GM12874 (cell line): ENCODE results near the gene TFDP2.

ENCODE experiments used
- TF ChIP-seq, protein P1 (sequence below): IDR thresholded peaks from 2 replicates; pipeline ENCODE4 v1.5.1; 2011; ENCODE audit warnings: low read depth, mild to moderate bottlenecking, control low read depth, low read length, moderate library complexity; ENCODE audit not compliant: insufficient read depth

The TFDP2 gene

DNA sequence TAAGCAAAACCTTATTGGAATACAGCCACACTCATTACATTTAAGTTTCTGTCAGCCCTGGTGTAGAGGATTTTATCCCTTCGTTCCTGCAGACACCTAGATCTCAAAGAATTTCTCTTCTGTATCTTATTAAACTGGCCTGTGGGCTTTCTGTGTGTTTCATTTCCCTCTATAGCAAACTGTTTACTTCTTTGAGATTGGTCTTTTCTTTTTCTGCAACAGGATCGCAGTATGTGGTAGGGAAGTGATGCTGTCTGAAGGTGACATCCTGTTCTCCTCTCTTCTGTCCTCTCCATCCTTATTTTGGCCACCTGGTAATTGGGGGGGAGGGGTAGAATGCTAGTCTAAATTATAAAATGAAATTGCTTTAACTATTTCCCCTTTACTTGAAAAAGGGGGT lies 247.4 kb downstream of the TFDP2 start:
- TF ChIP-seq, protein P1, sequence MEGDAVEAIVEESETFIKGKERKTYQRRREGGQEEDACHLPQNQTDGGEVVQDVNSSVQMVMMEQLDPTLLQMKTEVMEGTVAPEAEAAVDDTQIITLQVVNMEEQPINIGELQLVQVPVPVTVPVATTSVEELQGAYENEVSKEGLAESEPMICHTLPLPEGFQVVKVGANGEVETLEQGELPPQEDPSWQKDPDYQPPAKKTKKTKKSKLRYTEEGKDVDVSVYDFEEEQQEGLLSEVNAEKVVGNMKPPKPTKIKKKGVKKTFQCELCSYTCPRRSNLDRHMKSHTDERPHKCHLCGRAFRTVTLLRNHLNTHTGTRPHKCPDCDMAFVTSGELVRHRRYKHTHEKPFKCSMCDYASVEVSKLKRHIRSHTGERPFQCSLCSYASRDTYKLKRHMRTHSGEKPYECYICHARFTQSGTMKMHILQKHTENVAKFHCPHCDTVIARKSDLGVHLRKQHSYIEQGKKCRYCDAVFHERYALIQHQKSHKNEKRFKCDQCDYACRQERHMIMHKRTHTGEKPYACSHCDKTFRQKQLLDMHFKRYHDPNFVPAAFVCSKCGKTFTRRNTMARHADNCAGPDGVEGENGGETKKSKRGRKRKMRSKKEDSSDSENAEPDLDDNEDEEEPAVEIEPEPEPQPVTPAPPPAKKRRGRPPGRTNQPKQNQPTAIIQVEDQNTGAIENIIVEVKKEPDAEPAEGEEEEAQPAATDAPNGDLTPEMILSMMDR = no peak

GRCh38 chr3:141900343-141900742 lies 249.0 kb downstream of the TFDP2 start:
- TF ChIP-seq, protein P1 = no peak

- TF ChIP-seq, protein P1 = no peak
These were observed 250.4 kb downstream of the TFDP2 start for GRCh38 chr3:141898908-141899307.

DNA sequence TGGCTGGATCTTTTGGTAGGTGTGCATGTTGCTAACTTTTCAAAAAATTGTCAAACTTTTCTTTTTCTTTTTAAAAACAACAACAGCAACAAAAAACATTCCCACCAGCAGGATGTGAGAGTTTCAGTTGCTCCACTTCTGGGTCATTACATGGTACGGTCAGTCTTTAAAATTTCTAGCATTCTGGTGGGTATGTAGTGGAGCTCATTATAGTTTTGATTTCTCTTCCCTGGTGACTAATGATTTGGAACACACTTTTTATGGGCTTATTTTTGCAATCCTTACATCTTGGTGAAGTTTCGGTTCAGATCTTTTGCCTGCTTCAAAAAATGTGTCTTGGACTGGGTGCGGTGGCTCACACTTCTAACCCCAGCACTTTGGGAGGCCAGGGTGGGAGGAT lies 253.6 kb downstream of the TFDP2 start:
- TF ChIP-seq, protein P1 = no peak

DNA sequence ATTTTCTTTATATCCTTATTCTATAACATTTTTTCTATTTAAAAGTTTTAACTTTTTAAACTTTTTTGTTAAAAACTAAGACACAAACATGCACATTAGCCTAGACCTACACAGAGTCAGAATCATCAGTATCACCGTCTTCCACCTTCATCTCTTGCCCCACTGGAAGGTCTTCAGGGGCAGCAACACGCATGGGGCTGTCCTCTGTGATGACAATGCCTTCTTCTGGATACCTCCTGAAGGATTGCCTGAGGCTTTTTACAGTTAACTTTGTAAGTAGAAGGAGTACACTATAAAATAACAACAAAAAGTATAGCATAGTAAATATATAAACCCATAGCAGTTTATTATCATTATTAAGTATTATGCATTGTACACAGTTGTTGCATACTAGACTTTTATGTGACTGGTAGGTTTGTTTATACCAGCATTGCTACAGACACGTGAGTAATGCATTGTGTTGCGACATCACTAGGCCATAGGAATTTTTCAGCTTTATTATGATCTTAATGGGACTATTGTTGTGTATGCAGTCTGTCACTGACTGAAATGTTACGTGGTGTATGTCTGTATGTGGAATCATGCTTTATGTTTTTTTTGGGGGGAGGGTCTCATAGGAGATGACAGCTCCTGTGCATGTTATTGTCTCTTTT lies 254.7 kb downstream of the TFDP2 start:
- TF ChIP-seq, protein P1 = no peak
